Central memory CD4-positive, alpha-beta T cell (primary cell): ENCODE results near the gene TMEM50A.
"Not testable (repeated sequence)": the region's sequence is repeated elsewhere in the genome, so short reads cannot be mapped to it uniquely, and the experiment has no call there.

Experiments
- DNase-seq: peaks from one replicate; pipeline ENCODE4 v3.0.0; 2022

Gene TMEM50A

DNA sequence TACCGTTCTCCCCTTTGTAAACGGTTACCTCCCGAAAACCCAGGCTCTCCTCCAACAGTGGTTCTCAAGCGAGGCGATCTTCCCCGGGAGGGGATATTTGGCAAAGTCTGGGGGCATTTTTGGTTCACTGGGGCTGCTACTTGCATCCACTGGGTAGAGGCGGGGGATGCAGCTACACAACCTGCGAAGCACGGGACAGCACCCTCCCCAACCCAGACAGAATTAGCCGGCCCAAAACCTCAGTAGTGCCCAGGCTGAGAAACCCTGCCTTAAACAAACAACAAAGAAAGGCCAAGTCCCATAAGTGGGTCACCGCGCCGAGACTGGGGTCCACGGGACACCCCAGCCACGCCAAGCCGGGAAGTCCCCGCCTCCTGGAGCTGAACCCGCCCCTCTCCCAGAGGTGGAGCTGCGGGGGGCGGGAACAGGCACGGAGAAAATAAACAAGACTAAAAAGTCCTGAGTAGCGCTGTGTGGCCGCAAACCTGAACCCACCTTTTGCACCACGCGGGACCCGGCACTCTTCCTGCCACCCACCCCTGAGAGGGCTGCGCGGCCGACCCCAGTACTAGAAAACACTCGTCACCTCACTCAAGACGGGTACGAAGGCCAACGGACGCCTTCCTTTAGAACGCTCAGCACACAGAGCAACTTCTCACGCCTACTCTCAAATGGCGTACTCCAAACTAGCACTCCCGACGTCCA lies 499 bp upstream of the TMEM50A start:
- DNase-seq: not testable (repeated sequence)

DNA sequence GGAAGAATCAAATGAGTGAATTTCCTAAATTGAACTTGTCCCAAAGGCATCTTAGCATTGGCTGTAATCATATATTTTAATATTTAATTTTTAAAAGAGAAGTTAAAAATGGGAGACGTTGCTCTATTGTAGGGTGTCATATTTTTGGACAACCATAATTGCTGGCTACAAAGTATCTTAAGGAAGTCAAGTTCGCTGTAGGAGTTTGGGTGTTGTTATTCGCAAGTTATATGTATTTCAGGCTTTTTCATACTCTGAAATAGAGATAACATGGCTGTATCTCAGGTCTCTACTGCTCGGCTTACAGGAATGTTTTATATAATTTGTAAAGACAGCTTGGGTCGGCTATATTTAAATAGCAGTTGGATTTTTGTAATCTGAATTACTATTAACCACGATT lies 852 bp downstream of the TMEM50A start:
- DNase-seq: no peak

DNA sequence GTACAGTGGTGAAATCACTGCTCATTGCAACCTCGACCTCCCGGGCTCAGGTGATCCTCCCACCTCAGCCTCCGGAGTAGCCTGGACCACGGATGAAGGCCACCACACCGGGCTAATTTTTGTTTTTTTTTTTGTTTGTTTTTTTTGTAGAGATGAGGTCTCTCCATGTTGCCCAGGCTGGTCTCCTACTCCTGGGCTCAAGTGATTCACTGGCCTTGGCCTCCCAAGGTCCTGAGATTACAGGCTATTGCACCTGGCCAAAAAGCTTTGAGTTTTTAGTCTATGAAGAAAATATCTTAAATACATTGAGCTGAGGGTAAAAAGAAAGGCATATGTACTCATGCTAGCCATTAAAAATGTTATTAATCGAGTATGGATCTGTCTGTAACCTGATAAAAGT lies 3.6 kb downstream of the TMEM50A start:
- DNase-seq: no peak

DNA sequence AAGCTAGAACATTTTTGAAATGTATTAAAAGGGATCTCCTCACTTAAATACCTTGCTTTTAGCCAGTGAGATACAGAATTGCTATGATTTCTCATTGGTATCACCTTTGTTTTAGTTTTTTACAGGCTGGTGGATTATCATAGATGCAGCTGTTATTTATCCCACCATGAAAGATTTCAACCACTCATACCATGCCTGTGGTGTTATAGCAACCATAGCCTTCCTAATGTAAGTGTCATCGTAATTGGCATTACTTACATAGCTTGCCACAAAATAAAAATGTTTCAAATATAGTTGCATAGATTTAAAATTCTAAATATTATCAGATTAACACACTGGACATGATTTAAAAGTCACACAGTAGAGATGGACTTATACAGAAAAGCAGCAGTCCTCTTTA lies 4.7 kb downstream of the TMEM50A start:
- DNase-seq: no peak

DNA sequence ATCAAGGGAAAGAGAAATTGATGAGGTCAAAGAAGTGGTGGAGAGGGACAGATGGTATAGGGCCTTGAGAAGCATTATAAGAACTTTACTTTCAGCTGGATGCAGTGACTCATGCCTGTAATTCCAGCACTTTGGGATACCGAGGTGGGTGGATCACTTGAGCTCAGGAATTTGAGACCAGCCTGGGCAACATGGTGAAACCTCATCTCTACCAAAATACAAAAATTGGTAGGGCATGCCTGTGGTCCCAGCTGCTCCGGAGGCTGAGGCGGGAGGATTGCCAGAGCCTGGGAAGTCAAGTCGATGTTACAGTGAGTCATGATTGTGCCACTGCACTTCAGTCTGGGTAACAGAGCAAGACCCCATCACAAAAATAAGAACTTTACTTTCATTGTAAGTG lies 5.7 kb downstream of the TMEM50A start:
- DNase-seq: no peak

DNA sequence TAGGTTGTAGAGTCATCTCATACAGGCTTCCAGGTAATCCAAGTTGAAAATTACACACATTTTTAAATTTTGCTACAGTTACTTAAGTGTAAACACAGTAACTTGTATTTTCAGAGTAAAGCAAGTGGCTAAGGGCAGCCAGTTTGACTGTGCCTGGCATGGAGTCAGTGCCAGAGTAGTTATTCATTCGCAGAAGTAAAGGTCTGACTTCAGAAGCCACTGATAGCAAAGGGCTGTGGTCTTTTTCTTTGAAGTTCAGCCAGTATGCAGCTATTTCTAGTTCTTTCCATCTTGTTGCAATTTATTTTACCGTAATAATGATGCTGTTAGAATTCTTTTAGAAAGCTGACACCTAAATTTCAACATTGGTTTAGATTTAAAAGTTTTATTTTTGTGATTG lies 9.4 kb downstream of the TMEM50A start:
- DNase-seq: no peak

DNA sequence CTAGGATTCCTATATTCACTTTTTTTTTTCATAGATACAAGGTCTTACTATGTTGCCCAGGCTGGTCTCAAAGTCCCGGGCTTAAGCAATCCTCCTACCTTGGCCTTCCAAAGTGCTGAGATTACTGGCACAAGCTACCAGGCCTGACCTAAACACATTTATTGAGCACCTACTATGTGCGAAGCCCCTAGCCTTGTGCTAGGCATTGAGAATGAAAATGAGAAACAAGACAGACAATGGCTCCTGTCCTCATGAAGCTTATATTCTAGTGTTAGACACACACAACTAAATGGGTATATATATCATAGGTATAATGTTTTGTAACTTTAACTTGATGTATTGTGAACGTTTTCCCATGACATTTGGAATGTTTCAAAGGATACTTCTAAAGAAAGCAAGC lies 11.5 kb downstream of the TMEM50A start:
- no peak for DNase-seq

DNA sequence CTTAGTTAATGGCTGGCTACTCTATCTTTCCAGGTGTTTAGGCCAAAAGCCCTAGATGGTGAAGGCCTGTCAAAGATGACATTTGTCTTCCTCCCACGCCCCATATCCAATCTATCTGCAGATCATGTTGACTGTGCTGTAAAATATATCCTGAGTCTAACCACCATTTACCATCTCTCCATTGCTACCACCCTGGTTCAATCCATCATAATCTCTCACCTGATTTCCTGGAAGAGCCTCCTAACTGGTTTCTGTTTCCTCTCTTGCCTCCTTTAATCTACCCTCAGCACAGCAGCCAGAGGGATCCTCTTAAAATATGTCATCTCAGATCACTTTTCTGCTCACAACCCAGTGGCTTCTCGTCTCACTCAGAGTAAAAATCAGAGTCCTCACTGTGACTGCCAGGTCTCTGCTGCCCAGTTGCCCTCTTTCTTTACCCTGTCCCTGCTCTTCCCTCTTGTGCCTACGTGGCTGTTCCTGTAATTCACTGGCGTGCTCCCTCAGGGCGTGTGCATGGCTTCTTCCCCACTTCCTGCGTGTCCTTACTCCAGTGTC lies 17.8 kb downstream of the TMEM50A start:
- DNase-seq: no peak

DNA sequence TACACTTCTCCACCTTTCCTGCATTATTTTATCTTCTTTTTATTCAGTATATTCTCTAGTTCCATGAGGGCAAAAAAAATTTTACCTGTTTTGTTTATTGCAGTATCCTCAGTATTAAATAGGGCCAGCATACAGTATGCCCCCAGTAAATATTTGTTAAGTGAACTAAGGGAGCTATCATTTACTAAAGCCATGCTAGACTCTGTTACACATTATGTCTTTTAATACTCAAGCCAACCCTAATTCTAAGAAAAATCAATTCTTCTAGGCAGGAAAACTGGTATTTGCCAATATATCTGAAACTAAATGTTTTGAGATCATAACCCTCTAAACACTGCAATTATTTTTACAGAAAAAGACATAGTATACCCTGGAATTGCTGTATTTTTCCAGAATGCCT lies 18.3 kb downstream of the TMEM50A start:
- no peak for DNase-seq

DNA sequence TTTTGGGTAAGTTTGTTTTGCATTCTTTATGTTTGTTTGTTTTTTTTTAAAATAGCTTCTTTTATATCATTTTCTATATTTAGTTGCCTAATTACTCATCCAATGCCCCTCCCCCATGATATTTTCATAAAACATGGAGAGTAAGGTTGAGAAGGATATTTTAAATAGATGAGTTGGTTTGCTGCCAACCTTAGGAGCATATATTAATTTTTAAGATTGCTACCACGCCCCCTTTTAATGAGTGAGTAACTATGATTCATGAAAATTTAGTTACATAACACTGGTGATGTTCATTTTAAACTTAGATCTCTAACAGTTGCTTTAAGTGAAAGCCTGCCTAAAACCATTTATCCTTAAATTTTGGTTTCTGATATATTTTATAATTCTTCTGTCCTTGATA lies 18.7 kb downstream of the TMEM50A start:
- no peak for DNase-seq

DNA sequence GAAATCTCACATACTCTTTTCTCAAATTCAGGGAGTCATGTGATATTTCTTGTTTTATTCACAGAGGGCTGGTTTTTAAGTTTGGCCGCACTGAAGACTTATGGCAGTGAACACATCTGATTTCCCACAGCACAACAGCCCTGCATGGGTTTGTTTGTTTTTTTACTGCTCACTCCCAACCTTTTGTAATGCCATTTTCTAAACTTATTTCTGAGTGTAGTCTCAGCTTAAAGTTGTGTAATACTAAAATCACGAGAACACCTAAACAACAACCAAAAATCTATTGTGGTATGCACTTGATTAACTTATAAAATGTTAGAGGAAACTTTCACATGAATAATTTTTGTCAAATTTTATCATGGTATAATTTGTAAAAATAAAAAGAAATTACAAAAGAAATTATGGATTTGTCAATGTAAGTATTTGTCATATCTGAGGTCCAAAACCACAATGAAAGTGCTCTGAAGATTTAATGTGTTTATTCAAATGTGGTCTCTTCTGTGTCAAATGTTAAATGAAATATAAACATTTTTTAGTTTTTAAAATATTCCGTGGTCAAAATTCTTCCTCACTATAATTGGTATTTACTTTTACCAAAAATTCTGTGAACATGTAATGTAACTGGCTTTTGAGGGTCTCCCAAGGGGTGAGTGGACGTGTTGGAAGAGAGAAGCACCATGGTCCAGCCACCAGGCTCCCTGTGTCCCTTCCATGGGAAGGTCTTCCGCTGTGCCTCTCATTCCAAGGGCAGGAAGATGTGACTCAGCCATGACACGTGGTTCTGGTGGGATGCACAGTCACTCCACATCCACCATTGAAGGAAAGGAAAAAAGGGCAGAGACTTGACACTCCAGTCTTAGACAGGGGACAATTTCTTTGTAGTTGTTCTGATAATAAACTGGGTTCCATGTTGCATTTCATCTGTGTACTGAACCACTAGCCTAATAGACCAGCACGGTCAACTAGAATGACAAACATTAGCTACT lies 22.8 kb downstream of the TMEM50A start:
- DNase-seq: no peak

DNA sequence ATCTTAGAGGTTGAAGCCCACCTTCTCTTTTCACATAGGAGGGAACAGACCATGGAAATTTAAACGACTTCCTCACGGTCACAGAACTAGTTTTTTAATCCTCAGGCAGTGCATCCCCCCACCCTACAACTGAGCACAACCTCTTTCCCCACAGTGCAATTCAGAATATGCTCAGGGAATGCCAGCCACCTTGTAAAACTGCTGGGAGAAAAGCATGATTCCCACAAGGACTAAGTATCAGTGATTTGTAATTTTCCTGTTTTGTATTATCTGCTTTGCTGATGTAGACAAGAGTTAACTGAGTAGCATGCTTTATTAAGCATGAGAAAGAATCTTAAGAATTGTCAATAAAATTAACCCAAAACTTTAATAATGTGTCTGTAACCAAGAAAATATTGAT lies 23.8 kb downstream of the TMEM50A start:
- no peak for DNase-seq

DNA sequence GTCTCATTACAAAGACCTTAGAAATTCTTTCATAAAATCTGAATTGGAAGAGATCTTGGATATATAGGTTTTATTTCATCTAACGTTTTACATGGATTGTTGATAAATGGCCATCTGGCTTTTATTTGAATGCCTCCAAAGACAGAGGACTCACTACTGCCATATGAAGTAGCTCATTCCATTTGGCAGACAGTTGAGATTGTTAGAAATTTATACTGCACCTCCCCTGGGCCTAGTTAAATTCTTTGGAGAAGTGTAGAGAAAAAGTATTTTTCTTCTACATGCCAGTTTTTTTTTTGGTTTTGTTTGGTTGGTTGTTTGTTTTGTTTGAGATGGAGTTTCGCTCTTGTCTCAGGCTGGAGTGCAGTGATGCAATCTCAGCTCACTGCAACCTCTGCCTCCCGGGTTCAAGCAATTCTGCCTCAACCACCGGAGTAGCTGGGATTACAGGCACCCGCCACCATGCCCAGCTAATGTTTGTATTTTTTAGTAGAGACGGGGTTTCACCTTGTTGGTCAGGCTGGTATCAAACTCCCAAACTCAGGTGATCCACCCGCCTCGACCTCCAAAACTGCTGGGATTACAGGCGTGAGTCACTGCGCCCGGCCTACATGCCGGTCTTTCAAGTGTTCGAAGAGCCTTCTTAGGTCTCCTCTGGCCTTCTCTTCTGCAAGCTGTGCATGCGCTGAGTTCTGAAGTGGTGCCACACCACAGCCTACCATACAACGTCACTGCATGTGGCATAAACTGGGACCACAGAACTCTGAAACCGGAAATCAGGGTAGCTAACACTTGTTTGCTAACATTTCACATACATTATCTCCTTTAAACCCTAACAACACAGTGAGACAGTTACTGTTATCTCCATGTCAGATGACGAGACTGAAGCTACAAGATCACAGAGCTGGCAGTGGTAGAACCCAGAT lies 24.8 kb downstream of the TMEM50A start:
- DNase-seq: not testable (repeated sequence)

DNA sequence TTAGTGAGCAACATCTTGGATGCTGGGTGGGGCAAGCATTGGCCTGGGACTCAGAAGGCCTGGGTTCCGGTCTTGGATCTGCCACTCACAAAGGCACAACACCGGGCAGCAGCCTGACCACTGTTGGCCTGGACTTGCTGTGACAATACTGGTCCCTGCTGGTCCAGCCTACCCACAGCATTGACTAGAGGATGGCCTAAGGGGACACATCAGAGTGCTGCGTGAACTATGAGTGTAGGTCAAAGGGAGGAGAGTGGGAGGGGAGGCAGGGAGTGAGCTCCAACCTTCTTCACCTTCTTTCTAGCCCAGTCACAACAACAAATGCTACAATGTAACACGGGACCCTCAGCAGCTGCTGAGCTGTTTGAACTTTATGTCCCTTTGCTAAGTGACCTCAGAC lies 31.1 kb downstream of the TMEM50A start:
- no peak for DNase-seq

DNA sequence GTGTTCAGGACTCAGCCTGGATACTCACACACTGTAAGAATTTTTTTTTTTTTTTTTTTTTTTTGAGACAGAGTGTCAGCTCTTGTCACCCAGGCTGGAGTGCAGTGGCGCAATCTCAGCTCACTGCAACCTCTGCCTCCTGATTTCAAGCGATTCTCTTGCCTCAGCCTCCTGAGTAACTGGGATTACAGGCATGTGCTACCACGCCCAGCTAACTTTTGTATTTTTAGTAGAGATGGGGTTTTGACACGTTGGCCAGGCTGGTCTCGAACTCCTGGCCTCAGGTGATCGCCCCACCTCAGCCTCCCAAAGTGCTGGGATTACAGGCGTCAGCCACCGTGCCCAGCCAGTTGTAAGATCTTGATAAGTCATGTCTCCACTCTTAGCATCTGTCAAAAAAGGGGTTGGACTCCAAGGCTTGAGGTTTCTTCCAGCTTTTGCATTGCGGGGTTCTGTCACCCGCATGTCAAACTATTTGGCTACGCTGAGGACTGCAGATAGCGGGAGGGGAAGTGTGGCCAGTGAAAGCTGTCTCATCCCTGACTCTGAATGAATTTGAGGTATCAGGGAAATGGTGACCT lies 31.6 kb downstream of the TMEM50A start:
- DNase-seq: not testable (repeated sequence)

DNA sequence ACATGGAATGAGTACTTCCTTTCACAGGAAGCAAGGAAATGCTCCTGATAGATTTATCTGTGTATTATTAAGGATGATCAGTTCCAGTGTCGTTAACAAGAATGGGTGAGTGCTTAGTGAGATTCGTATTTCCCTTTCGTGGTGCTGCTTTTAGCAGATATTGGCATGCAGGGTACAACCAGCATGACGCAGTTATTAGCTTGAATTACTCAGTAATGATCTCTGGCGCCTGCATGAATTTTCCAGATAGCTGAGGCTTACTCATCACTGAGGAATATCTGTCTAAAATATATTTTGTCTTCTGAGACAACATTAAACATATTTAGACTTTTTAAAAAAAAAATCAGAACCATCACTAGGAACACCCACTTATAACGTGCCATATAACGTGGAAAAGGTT lies 33.6 kb downstream of the TMEM50A start:
- not testable (repeated sequence) for DNase-seq

DNA sequence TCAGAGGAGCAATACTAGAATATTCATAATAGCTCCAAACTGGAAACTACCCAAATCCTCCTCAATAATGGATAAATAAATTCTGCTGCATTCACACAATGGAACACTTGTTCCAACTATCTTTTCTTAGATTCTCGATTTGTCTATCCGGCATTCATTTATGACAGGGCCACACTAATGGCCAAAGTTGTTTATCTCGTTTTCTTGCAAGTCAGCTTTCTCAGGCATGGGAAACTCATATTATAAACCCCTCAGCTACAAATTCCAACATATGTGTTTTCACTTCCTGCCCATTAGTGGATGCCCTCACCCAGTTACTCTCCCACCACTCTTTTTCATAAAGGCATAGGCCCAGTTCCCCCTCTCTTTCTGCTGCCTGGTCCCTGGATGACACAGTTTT lies 40.2 kb downstream of the TMEM50A start:
- not testable (repeated sequence) for DNase-seq

DNA sequence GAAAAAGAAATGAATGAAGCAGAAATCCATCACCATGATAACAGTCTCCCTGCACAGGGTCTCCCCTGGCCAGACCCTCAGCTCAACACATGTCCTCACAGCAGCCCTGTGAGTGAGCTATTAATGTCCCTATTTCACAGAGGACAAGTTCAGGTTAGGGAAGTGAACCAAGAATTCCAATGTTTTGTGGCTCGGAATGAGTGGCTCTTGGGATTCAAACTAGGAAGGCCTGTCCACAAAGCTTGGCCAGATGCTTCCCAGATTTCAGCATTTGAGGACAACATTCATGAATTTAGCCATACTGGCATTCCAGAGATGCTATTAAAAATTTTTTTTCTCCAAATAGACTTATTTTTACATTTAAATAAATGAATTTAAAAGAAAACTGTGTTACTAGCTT lies 44.4 kb downstream of the TMEM50A start:
- DNase-seq: not testable (repeated sequence)

DNA sequence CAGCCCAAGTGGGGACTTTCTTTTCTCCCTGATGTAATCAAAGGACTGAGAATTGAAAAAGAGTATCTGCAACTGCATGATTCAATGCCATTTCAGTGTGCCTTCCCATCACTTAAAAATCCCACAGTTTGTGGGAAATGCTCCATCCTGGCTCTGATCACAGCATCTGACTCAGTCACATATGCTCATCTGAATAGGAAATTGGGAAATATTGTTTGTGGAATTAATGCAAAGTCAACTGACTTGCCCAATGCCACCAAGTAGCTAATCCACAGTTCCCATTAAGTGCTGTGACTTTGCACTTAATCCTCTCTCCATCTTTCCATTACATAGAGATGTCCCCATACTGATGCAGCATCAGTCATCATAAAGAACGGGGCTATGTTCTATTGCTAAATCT lies 45.0 kb downstream of the TMEM50A start:
- not testable (repeated sequence) for DNase-seq

DNA sequence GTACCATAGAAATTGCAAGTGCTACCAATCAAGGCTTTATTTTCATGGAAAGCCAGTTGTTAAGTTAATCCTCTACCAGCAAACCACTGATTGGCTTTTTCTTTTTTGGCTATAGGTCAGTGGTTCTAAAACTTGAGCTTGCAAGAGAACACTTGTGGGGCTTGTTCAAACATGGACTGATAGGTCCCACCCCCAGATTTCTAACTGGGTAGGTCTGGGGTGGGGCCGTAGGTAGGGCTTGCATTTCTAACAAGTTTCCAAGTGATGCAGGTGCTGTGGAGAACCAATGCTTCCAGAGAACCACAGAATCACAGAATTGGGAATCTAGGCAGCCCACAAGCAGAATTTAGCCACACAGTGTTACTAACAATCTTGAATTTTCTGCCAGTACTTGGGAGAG lies 45.7 kb downstream of the TMEM50A start:
- not testable (repeated sequence) for DNase-seq

DNA sequence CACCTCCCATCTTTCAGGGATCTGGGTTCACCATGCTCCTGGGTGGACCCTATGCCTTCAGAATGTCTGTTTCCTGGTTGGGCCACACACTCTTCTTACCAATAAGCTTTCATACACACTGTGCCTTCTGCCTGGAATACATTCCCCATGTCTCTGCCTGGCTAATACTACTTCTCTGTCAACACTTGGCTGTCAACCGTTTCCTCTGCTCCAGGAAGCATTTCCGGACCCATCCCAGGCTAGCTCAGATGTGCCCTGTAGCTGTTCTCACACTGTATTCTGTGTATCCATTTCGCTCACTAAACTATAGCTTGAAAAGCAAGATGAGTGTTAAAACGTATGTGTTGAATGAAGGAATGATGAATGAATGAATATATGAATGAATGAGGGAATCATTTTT lies 49.0 kb downstream of the TMEM50A start:
- not testable (repeated sequence) for DNase-seq

DNA sequence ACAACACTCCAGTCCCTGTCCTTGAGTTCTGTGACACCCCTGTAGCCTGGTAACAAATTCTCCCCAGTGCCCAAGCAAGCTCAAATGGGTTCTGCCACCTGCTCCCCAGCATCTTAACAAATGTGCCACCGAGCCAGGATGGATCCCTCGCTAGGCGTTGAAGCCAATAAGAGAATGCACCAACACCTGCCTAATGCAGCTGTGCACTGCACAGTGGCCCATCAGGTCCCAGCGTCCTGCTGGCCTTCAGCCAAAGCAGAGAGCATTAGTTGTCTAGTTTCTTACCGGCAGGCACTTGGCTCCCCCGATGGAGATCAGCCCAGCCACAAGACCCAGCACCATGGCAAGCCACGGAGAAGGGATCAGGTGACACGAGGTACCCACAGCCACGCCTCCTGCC lies 50.6 kb downstream of the TMEM50A start:
- DNase-seq: not testable (repeated sequence)
